ENCODE results near the gene SAMD4B.
A peak's percentile ranks its signal among the peaks of the same experiment; 100 is the strongest.

Gene SAMD4B

GRCh38 chr19:39386557-39386956 lies 44.3 kb downstream of the SAMD4B start:
- no peak overlapping the region for H3K4me2 ChIP-seq (ENCODE audit: low read length)
- peaks cover 3% of the 10 kb centered on the region for H3K79me2 ChIP-seq
- no peaks in the 10 kb centered on the region for H3K27me3 ChIP-seq (ENCODE audit: control insufficient read depth, insufficient read depth, low read length)
- H3K9me3 ChIP-seq (ENCODE audit: control insufficient read depth, low read length), result no peaks in the 10 kb centered on the region
- peaks cover 8% of the 10 kb centered on the region for H3K4me1 ChIP-seq
- no peaks in the 10 kb centered on the region for H3K36me3 ChIP-seq (ENCODE audit: control insufficient read depth, insufficient read depth, low read length)
- no peak overlapping the region for H3K27ac ChIP-seq
- no peak overlapping the region for H3K4me3 ChIP-seq (ENCODE audit: low read depth, low read length)
- no peak for TF ChIP-seq CTCF (IDR thresholded peaks at IDR 0.05)
- H3K9ac ChIP-seq, result no peak overlapping the region
- H2AFZ ChIP-seq, result no peak overlapping the region

- Histone ChIP-seq H3K36me3 (ENCODE audit: control insufficient read depth, insufficient read depth, low read length) (no peaks in the 10 kb centered on the region), H3K4me2 (ENCODE audit: low read length) (no peak overlapping the region), H3K79me2 (peaks cover 14% of the 10 kb centered on the region), H3K9me3 (ENCODE audit: control insufficient read depth, low read length) (no peaks in the 10 kb centered on the region), H3K4me3 (ENCODE audit: low read depth, low read length) (no peak overlapping the region), H3K9ac (no peak overlapping the region), H3K27ac (no peak overlapping the region), H3K27me3 (ENCODE audit: control insufficient read depth, insufficient read depth, low read length) (no peaks in the 10 kb centered on the region), H3K4me1 (peaks cover 13% of the 10 kb centered on the region), H2AFZ (no peak overlapping the region)
- no peak for TF ChIP-seq CTCF (IDR thresholded peaks at IDR 0.05)
Observed at GRCh38 chr19:39388657-39389056, 46.4 kb downstream of the SAMD4B start.

GRCh38 chr19:39389631-39390414 lies 47.6 kb downstream of the SAMD4B start:
- no peaks in the 10 kb centered on the region for H3K9me3 ChIP-seq (ENCODE audit: control insufficient read depth, low read length)
- peaks cover 15% of the 10 kb centered on the region for H3K79me2 ChIP-seq
- no peaks in the 10 kb centered on the region for H3K27me3 ChIP-seq (ENCODE audit: control insufficient read depth, insufficient read depth, low read length)
- H3K4me1 ChIP-seq, result peaks cover 13% of the 10 kb centered on the region
- H3K9ac ChIP-seq, result peak overlapping the region; percentile 55
- H2AFZ ChIP-seq, result no peak overlapping the region
- H3K27ac ChIP-seq, result peak overlapping the region; percentile 94
- H3K4me3 ChIP-seq (ENCODE audit: low read depth, low read length), result peak overlapping the region; percentile 94
- peak overlapping the region; percentile 96 for H3K4me2 ChIP-seq (ENCODE audit: low read length)
- TF ChIP-seq CTCF (IDR thresholded peaks at IDR 0.05), result no peak
- H3K36me3 ChIP-seq (ENCODE audit: control insufficient read depth, insufficient read depth, low read length), result no peaks in the 10 kb centered on the region

DNA sequence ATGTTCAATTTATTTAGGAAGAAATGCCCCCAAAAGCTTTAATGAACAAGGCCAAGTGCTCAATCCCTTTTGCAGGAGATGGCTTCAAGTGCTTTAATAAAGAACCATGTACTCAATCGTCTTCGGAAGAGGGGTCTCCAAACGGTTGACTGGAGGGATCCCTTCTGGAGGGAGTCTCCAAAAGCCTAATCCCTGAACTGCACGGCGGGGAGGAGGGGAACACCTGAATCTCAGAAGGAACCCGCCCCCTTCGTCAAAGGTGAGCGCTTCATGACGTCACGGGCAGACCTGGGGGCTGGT lies 48.2 kb downstream of the SAMD4B start:
- peaks cover 15% of the 10 kb centered on the region for H3K79me2 ChIP-seq
- peak overlapping the region; percentile 88 for H2AFZ ChIP-seq
- peaks cover 13% of the 10 kb centered on the region for H3K4me1 ChIP-seq
- no peaks in the 10 kb centered on the region for H3K9me3 ChIP-seq (ENCODE audit: control insufficient read depth, low read length)
- H3K9ac ChIP-seq, result peak overlapping the region; percentile 55
- peak overlapping the region; percentile 94 for H3K4me3 ChIP-seq (ENCODE audit: low read depth, low read length)
- peak overlapping the region; percentile 96 for H3K4me2 ChIP-seq (ENCODE audit: low read length)
- TF ChIP-seq CTCF (IDR thresholded peaks at IDR 0.05), result no peak
- H3K27ac ChIP-seq, result peak overlapping the region; percentile 94
- no peaks in the 10 kb centered on the region for H3K36me3 ChIP-seq (ENCODE audit: control insufficient read depth, insufficient read depth, low read length)
- H3K27me3 ChIP-seq (ENCODE audit: control insufficient read depth, insufficient read depth, low read length), result no peaks in the 10 kb centered on the region
